Pericardium fibroblast (primary cell): ENCODE results near the gene P2RY13. TPM values are rescaled to one million over a fixed set of nuclear protein-coding genes. Genes with fewer than 3 reads are reported as not detected.

Source experiments
- total RNA-seq: library from RNA; depleted of rRNA; stranded (reverse); fragments of >200 nt; gene quantifications from 2 replicates; pipeline ENCODE4 v1.2.3, GENCODE V29; 2015

P2RY13 gene
- not detected in 2 replicates for total RNA-seq

DNA sequence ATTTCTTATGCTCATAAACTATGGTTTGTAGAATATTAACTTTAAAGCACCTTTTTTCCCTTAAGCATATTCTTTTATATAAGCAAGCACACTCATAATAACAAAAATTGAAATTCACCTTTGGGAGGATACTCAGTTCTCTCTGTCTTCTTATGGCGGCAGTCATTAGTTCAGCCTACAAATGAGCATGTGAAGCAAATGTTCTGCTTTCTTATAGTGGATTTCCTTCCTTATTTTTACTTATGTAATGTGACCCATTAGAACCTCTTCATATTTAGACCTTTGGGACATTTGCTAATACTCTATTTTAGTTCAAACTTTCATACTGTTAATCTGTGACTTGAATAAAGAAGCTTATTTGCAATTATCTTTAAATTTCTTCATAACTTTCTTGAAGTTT is at the start of gene P2RY13:
TSS of gene P2RY13 (minus strand) at position 187 of the 400 bp plus-strand sequence. CDS start at position 166, 21 bp downstream.

DNA sequence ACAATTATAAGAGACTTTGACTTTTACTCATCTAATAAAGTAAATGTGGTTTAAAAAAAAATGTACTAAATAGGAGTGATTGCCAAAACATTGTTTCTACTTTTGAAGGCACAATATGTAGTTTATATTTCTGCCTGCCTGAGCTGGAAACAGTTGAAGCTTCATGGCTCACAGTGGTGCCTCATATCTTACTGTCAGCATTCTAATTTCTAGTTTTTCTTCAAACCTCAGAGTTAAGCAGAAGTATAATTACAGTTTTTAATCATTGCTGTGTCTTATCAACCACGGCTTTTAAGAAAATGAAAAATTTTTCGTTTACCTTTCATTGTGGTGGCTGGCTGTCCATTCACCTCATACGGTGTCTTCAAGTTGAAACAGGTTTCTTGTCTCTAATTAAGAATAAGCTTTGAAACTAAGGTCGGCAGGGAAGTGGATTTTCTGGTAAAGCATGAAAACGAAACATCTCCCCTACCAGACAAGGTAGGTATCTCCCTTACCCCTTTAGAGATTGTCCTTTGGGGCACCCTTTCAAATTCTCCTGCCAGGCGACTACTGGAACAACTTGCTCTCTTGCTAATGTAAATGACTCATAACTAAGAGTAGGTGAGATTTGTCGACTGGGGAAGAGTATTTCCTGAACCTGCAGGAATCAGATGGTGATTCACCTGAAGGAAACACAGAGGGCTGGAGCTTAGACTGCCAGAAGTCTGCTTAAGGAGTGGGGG is 12.9 kb downstream of the P2RY13 start, which contains the start of gene GPR87:
TSS of gene GPR87 (minus strand) at position 554 of the 725 bp plus-strand sequence. CDS start 16,720 bp downstream, outside the sequence.

DNA sequence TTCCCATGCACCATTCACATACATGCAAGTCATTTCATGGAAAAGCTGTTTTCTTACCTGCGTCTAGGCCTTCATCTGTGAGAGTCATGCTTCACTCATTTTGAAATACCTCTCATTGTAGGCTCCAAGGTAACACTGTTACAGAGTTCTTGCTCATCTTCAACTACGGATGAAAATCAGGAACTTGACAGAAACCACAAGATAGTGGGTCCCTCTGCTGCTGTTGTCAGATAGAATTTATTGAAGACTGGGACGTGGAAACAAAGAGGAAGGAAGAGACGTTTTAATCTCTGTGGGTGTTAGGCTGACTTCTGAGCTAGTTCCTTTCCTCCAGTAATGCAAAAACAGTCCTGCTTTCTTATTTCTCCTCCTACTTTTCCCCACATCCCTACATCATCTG is 51.1 kb downstream of the P2RY13 start, which contains the start of gene P2RY14:
TSS of gene P2RY14 (minus strand) at position 313 of the 400 bp plus-strand sequence. CDS start 64,226 bp downstream, outside the sequence.

Other genes with a start within 250 kb of the P2RY13 start
- gene MED12L, start 243.9 kb downstream of the P2RY13 start, total RNA-seq: 0.12 and 0.26 TPM in 2 replicates
- gene GPR171, start 126.3 kb downstream of the P2RY13 start, total RNA-seq: not detected in 2 replicates
- not detected in 2 replicates for gene P2RY14, start 51.0 kb downstream of the P2RY13 start, total RNA-seq
- not detected in 2 replicates for gene GPR87, start 12.7 kb downstream of the P2RY13 start, total RNA-seq
- 0.26 and 1.1 TPM in 2 replicates for gene P2RY12, start 55.2 kb upstream of the P2RY13 start, total RNA-seq
- 7.3 and 16.9 TPM in 2 replicates for gene IGSF10, start 131.5 kb upstream of the P2RY13 start, total RNA-seq